ENCODE data around the gene RBMS1.

Gene RBMS1

DNA sequence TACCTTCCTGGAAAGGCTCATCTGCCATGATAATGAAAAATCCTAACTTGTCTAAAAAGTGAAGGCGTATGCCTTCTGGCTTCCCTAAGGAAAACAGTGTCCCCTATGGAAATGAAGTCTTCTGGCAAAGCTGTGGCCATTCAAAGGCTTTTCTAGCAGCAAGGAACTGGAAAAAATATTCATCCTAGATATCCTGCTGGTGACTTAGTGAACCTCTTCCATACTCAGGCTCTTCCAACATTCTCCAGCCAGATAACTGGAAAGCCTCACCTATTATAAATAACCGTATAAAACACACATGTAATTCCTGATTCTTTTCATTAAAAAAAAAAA, 84.7 kb downstream of the RBMS1 start:
- no peak for DNase-seq (ENCODE audit: low spot score)

- DNase-seq (ENCODE audit: low spot score): no peak
These were observed 85.2 kb downstream of the RBMS1 start for GRCh38 chr2:160408173-160408958.

GRCh38 chr2:160407393-160408172, 86.0 kb downstream of the RBMS1 start:
- peak; percentile 70 for DNase-seq (ENCODE audit: low spot score)

- peak; percentile 91 for DNase-seq (ENCODE audit: low spot score)
These were observed 86.8 kb downstream of the RBMS1 start for GRCh38 chr2:160406591-160407392.

- DNase-seq (ENCODE audit: low spot score): no peak
These were observed 88.3 kb downstream of the RBMS1 start for GRCh38 chr2:160405077-160405867.

DNA sequence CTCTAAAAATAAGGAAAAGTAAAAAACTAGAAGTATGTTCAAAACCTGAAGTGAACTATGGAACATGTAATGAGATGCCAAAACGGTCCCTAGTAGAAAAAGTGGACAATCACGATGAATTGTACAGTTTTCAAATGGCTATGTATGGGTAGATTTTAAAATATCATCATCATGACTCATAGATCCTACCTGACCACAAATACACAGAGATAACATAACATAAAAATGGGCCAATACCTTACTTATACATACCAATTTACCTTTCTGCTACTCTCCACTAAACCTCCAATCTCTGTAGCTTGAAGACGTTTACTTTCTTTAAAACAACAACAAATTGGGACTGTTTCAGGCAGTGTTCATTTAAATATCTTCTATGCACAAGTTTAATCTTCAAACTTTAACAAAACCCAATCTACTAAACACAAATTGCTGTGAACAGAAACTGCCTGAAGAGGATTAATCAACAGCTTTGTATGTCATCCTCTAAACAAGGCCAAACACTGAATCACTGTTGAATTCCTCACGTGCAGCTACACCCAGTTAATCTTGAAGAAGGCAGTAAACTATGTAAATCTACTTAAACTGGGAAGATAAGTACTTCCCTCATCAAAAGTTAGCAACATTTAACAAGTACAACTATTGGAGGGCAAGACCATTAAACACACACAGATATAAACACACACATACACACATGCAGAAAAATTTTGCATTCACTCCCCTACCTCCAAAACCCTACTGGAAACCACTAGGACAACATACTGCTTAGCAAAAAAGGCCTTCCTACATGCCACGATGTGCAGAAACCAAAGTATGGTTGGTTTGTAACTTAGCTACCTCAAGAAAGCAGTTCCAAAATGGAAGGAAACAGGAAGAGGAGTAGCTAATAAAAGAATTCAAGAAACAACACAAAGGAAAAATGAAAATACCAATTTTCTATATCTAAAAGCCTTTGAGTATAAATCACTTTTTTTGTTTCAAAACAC, 90.3 kb downstream of the RBMS1 start:
- no peak for DNase-seq (ENCODE audit: low spot score)

DNA sequence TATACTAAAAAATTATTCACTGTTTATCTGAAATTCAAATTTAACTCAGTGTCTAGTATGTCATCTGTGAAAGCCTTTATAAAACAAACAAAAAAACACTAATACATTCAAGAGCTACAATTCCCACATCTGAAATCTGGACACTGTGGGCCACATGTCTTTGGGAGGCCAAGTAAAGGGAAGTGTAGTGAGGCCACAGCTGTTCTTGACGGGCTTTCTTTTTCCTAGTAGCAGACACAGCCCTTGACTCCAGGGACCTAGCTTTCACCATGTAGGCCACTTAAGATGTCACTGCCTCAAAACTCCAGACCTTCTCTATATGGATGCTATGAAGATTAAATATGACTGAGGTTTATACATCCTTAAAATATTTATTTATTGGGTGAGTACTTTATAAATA, 91.1 kb downstream of the RBMS1 start:
- DNase-seq (ENCODE audit: low spot score): no peak

DNA sequence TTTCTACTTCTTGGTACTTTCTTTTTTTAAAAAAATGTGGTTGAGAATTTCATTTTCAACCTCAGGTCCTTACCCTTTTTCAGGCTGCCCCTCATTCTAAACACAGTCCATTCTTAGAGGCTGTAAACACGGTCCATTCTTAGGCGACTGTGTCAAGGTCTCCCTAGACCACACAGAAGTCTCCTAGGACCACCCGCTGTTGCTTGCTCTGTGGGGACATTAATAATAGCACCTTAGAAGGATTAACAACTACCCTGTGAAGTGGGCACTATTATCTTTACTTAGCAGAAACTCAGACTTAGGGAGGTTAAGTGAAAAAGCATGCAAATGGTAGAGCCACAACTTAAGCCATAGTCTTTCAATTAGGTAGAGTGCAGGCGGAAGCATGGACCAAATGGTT, 91.7 kb downstream of the RBMS1 start:
- DNase-seq (ENCODE audit: low spot score): no peak

DNA sequence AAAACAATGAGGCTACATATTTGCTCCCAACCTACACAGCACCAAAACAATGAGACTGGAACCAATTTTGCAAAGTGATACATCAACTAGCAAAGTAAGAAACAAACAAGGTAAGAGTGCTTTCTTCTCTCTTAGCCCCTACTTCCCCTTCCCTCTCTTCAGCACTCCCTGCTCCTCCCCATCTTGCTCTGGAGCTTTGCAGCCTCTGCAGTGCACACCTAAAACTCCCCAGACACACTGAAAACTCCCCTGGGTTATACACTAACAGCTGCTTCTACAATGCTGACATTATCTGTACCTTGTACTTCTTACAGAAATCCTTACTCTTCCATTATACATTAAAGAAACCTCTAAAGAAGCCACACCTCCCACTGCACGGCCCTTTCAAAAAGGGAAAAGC, 93.7 kb downstream of the RBMS1 start:
- DNase-seq (ENCODE audit: low spot score): no peak

- DNase-seq (ENCODE audit: low spot score): no peak
These were observed 96.1 kb downstream of the RBMS1 start for GRCh38 chr2:160397530-160397865.

DNA sequence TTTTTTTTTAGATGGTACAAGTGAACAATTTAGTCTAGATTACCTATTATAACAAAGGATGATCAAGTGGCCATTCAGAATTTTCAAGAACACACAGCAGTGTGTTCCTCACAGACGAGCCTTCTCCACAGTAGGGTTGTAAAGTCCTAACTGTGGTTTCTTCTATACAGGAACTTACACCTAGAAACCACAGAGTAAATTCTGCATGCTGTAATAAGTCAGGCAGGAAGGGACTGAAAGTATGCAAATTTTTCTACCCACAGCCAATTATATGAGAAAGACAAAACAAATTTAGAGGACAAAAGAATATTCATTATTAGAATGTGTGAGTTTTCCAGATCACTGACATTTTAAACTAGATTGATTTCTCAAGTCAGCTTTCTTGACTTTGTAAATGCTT, 99.5 kb downstream of the RBMS1 start:
- peak; percentile 58 for DNase-seq (ENCODE audit: low spot score)

- no peak for DNase-seq (ENCODE audit: low spot score)
These were observed 101.4 kb downstream of the RBMS1 start for GRCh38 chr2:160392201-160392600.

- no peak for DNase-seq (ENCODE audit: low spot score)
These were observed 102.8 kb downstream of the RBMS1 start for GRCh38 chr2:160390544-160391455.

- no peak for DNase-seq (ENCODE audit: low spot score)
These were observed 103.7 kb downstream of the RBMS1 start for GRCh38 chr2:160389875-160390274.

- DNase-seq (ENCODE audit: low spot score): no peak
These were observed 104.9 kb downstream of the RBMS1 start for GRCh38 chr2:160388464-160389263.

GRCh38 chr2:160387558-160388262, 105.9 kb downstream of the RBMS1 start:
- DNase-seq (ENCODE audit: low spot score): no peak

- DNase-seq (ENCODE audit: low spot score): no peak
These were observed 108.8 kb downstream of the RBMS1 start for GRCh38 chr2:160384791-160385190.

DNA sequence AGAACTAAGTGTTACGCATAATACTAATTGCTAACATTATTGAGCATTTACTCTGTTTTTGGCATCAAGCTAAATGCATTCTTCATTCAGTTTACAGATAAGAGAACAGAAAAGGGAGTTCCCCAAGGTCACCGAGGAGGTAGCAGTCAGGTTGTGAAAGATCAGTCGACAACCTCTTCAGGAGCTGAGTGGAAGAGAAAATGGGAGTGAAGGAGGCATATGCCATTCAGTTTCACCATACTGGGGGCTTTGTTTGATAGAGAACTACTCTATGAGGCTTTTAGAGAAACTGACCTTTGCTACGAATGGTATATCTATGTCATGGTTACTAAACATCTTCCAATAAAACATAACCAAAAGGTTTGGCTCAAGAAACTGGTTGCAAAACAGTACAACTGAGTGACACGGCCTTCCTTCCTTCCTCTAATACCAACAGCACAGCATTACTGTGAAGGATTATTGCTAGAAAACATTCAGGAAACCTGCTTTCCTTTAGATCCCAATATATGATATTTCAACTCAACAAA, 112.1 kb downstream of the RBMS1 start:
- no peak for DNase-seq (ENCODE audit: low spot score)

Data from NAMALWA (cell line).